NK-92 (cell line): Measurements from ENCODE around the gene CYP4B1.
"Not testable (repeated sequence)": the region's sequence is repeated elsewhere in the genome, so short reads cannot be mapped to it uniquely, and the experiment has no call there.

ENCODE experiments used
- DNase-seq: peaks from one replicate; lab custom pipeline; 2025; ENCODE audit not compliant: unreplicated experiment; lab: John Stamatoyannopoulos, UW

CYP4B1 gene

GRCh38 chr1:46813858-46814396 is 15.1 kb downstream of the CYP4B1 start:
- no peak for DNase-seq

- no peak for DNase-seq
Measured at GRCh38 chr1:46815133-46815532, 16.3 kb downstream of the CYP4B1 start.

- DNase-seq: no peak
Measured at GRCh38 chr1:46816930-46817329, 18.1 kb downstream of the CYP4B1 start.

- no peak for DNase-seq
Measured at GRCh38 chr1:46817814-46818213, 19.0 kb downstream of the CYP4B1 start.

GRCh38 chr1:46818591-46818990 is 19.7 kb downstream of the CYP4B1 start:
- no peak for DNase-seq

- DNase-seq: no peak
Measured at GRCh38 chr1:46819335-46819734, 20.5 kb downstream of the CYP4B1 start.

- DNase-seq: no peak
Measured at GRCh38 chr1:46820076-46820475, 21.2 kb downstream of the CYP4B1 start.

- no peak for DNase-seq
Measured at GRCh38 chr1:46820560-46821060, 21.8 kb downstream of the CYP4B1 start.

GRCh38 chr1:46822248-46822826 is 23.5 kb downstream of the CYP4B1 start:
- DNase-seq: no peak

GRCh38 chr1:46823151-46823550 is 24.3 kb downstream of the CYP4B1 start:
- DNase-seq: no peak

GRCh38 chr1:46826892-46827291 is 28.0 kb downstream of the CYP4B1 start:
- DNase-seq: not testable (repeated sequence)

- no peak for DNase-seq
Measured at GRCh38 chr1:46830665-46831322, 31.9 kb downstream of the CYP4B1 start.

GRCh38 chr1:46835469-46835868 is 36.6 kb downstream of the CYP4B1 start:
- DNase-seq: not testable (repeated sequence)

- not testable (repeated sequence) for DNase-seq
Measured at GRCh38 chr1:46846386-46846785, 47.5 kb downstream of the CYP4B1 start.

- not testable (repeated sequence) for DNase-seq
Measured at GRCh38 chr1:46857660-46858065, 58.8 kb downstream of the CYP4B1 start.

GRCh38 chr1:46862348-46862747 is 63.5 kb downstream of the CYP4B1 start:
- no peak for DNase-seq
